ENCODE results near the gene DDTL. TPM values are rescaled to one million over a fixed set of nuclear protein-coding genes. Genes with fewer than 3 reads are reported as not detected.

The DDTL gene
- total RNA-seq, 4 donors from 2014 or later = 0.27 to 1.7 (median 1.4) TPM; not detected in 1

GRCh38 chr22:24006914-24007214, 40.2 kb downstream of the DDTL start:
- no peaks in the 10 kb centered on the region for H3K27me3 ChIP-seq
- no peak for DNase-seq
- TF ChIP-seq, protein P1, sequence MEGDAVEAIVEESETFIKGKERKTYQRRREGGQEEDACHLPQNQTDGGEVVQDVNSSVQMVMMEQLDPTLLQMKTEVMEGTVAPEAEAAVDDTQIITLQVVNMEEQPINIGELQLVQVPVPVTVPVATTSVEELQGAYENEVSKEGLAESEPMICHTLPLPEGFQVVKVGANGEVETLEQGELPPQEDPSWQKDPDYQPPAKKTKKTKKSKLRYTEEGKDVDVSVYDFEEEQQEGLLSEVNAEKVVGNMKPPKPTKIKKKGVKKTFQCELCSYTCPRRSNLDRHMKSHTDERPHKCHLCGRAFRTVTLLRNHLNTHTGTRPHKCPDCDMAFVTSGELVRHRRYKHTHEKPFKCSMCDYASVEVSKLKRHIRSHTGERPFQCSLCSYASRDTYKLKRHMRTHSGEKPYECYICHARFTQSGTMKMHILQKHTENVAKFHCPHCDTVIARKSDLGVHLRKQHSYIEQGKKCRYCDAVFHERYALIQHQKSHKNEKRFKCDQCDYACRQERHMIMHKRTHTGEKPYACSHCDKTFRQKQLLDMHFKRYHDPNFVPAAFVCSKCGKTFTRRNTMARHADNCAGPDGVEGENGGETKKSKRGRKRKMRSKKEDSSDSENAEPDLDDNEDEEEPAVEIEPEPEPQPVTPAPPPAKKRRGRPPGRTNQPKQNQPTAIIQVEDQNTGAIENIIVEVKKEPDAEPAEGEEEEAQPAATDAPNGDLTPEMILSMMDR (IDR thresholded peaks at IDR 0.05) = no peak
- no peak for TF ChIP-seq POLR2A (IDR thresholded peaks at IDR 0.05)
- no peak overlapping the region for H3K4me3 ChIP-seq (replicated peaks in 1 of 3)
- no peak overlapping the region for H3K27ac ChIP-seq
- no peaks in the 10 kb centered on the region for H3K36me3 ChIP-seq
- H3K9me3 ChIP-seq = no peaks in the 10 kb centered on the region
- H3K4me1 ChIP-seq = peaks cover 4 to 9% of the 10 kb centered on the region in 2 donors
- WGBS, 2 donors = 88 to 95% methylated on average over 6 of the region's 6 CpGs
- intact Hi-C loops (cut with DNase I) = loop anchor here (5.0 kb wide), 1 partner anchor 95 kb away; no protein-coding TSS in a partner anchor

DNA sequence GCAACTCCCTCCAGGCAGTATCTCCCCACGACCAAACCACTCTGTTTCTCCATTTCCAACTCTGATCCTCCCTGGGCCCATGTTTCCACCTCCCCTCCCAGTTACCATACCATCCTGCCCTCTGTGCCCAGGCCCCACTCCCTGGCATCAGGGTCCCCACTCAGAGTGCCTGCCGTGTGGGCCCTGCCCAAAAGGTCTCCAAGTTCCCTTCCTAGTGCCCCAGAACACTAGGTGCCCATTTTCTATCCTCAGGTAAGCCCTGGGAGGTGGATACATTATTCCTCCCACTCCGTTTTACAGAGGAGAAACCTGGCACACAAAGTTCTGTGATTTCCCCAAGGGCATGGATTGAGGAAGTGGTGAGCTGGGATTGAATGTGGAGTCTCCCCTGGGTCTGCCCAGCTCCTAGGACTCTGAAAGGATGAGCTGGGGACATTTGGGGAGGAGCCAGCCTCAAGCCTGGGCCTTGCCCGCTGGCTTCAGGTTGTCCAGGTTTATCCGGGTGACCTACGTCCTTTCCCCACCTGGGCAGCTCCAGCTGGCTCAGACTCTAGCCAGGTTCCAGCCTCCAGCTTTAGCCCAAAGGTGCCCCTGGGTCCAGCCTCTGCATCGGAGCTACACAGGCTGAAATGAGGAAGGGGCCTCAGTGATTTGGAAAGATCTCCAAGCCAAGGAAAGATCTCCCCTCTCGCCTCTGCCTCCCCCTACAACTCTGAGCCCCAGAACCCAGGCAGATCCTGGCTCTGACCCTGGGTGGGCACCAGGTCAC, 40.7 kb downstream of the DDTL start:
- Histone ChIP-seq H3K9me3 (no peaks in the 10 kb centered on the region), H3K4me1 (peaks cover 4 to 9% of the 10 kb centered on the region in 2 donors), H3K27me3 (no peaks in the 10 kb centered on the region), H3K27ac (no peak overlapping the region), H3K4me3 (replicated peaks in 1 of 3) (no peak overlapping the region), H3K36me3 (no peaks in the 10 kb centered on the region)
- DNase-seq = no peak
- 87 to 89% methylated on average over 8 of the region's 8 CpGs for WGBS, 2 donors
- intact Hi-C loops (cut with DNase I) = loop anchor here (5.0 kb wide), 1 partner anchor 95 kb away; no protein-coding TSS in a partner anchor
- TF ChIP-seq, protein P1 (IDR thresholded peaks at IDR 0.05) = no peak
- TF ChIP-seq POLR2A (IDR thresholded peaks at IDR 0.05) = no peak

DNA sequence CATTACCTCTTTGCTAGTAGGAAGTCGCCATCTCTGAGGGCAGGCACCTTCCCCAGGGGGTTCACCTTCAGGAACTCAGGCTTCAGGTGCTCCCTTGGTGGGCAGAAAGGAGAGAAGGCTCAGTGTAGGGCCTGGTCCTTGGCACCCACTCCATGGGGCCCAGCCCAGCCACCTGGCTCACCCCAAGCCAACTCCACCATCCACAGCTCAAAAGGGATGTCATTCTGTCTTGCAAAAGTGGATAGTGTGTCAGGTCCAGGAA, 41.3 kb downstream of the DDTL start:
- H3K9me3 ChIP-seq = no peaks in the 10 kb centered on the region
- DNase-seq = no peak
- intact Hi-C loops (cut with DNase I) = loop anchor here (5.0 kb wide), 1 partner anchor 94 kb away; no protein-coding TSS in a partner anchor
- no peaks in the 10 kb centered on the region for H3K36me3 ChIP-seq
- H3K4me1 ChIP-seq = peaks cover 4 to 12% of the 10 kb centered on the region in 2 donors
- no peaks in the 10 kb centered on the region for H3K27me3 ChIP-seq
- H3K4me3 ChIP-seq (replicated peaks in 1 of 3) = no peak overlapping the region
- no peak for TF ChIP-seq POLR2A (IDR thresholded peaks at IDR 0.05)
- TF ChIP-seq, protein P1 (IDR thresholded peaks at IDR 0.05) = no peak
- H3K27ac ChIP-seq = no peak overlapping the region
- WGBS, 2 donors = 92 to 100% methylated on average over 1 of the region's 1 CpG

DNA sequence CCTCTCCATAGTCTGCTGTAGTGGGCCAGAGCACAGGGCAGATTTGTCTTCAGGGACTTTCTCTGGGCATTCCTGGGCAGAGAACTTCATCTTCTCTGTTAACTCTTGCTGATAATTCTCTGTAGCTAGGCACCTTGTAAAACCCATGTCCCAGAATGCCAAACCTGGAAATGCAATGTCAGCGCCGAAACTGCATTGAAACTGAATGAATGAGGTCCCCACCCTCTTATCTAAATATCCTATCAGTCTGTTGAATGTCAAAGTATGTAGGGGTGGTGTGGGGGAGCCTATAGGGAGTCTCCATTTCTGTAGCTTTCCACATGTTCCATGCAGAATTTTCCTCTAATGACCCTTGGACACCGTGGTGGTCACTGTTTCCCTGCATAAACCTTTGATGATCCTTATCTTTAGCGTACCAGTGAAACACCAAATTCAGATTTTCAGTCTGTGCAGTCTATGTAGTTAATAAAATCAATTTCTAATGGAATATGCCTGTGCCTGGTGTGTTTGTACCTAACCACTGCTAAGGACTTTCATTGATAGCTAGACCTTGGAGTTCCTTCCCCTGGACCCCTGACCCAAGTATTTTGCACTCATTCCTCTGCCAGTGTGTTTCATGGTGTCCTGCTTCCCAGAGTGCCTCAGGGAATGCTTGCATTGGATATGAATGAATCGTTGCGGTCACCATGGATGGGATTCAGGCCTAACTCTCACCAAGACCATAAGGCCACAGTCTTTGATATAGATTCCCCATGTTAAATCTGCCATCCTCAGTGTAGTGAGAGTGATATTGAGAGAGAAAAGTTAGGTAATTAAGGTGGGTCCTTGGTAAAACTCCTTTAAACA, 41.9 kb downstream of the DDTL start:
- intact Hi-C loops (cut with DNase I) = loop anchor here (5.0 kb wide), 1 partner anchor 94 kb away; no protein-coding TSS in a partner anchor
- TF ChIP-seq, protein P1 (IDR thresholded peaks at IDR 0.05) = no peak
- no peak for TF ChIP-seq POLR2A (IDR thresholded peaks at IDR 0.05)
- no peaks in the 10 kb centered on the region for H3K36me3 ChIP-seq

More for the DNA sequence above, 41.9 kb downstream of the DDTL start:
- no peaks in the 10 kb centered on the region for H3K27me3 ChIP-seq
- H3K4me1 ChIP-seq = peaks cover 8 to 19% of the 10 kb centered on the region in 2 donors
- H3K9me3 ChIP-seq = no peaks in the 10 kb centered on the region
- no peak for DNase-seq
- 87 to 90% methylated on average over 6 of the region's 6 CpGs for WGBS, 2 donors
- no peak overlapping the region for H3K4me3 ChIP-seq (replicated peaks in 1 of 3)
- no peak overlapping the region for H3K27ac ChIP-seq

All from thyroid gland (tissue), 4 donors.